ENCODE results near the gene IFITM1. TPM values are rescaled to one million over a fixed set of nuclear protein-coding genes. Genes with fewer than 3 reads are reported as not detected.

IFITM1 gene
- total RNA-seq, 4 donors from 2014 or later = 29.9 to 138 (median 112) TPM

DNA sequence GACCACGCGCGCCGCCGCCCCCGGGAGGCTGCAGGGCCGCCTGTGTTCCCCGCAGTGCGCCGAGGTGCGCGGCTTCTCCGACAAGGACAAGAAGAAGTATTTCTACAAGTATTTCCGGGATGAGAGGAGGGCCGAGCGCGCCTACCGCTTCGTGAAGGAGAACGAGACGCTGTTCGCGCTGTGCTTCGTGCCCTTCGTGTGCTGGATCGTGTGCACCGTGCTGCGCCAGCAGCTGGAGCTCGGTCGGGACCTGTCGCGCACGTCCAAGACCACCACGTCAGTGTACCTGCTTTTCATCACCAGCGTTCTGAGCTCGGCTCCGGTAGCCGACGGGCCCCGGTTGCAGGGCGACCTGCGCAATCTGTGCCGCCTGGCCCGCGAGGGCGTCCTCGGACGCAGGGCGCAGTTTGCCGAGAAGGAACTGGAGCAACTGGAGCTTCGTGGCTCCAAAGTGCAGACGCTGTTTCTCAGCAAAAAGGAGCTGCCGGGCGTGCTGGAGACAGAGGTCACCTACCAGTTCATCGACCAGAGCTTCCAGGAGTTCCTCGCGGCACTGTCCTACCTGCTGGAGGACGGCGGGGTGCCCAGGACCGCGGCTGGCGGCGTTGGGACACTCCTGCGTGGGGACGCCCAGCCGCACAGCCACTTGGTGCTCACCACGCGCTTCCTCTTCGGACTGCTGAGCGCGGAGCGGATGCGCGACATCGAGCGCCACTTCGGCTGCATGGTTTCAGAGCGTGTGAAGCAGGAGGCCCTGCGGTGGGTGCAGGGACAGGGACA lies 32.9 kb upstream of the IFITM1 start:
- Histone ChIP-seq H3K4me1 (peaks cover 0 to 32% (median 17%) of the 10 kb centered on the region in 3 donors), H3K27ac (no peak overlapping the region), H3K4me3 (peak overlapping the region in 1 of 2 donors; percentile 36), H3K36me3 (no peaks in the 10 kb centered on the region), H3K27me3 (peaks cover 88% of the 10 kb centered on the region), H3K9me3 (no peaks in the 10 kb centered on the region)
- no CpG with 5 or more reads among the region's 79 CpGs for WGBS, 2 donors (ENCODE audit: low coverage in 1 of 2)
- ATAC-seq = no peak
- TF ChIP-seq POLR2A (IDR thresholded peaks at IDR 0.05) = no peak
- TF ChIP-seq, protein P1, sequence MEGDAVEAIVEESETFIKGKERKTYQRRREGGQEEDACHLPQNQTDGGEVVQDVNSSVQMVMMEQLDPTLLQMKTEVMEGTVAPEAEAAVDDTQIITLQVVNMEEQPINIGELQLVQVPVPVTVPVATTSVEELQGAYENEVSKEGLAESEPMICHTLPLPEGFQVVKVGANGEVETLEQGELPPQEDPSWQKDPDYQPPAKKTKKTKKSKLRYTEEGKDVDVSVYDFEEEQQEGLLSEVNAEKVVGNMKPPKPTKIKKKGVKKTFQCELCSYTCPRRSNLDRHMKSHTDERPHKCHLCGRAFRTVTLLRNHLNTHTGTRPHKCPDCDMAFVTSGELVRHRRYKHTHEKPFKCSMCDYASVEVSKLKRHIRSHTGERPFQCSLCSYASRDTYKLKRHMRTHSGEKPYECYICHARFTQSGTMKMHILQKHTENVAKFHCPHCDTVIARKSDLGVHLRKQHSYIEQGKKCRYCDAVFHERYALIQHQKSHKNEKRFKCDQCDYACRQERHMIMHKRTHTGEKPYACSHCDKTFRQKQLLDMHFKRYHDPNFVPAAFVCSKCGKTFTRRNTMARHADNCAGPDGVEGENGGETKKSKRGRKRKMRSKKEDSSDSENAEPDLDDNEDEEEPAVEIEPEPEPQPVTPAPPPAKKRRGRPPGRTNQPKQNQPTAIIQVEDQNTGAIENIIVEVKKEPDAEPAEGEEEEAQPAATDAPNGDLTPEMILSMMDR (IDR thresholded peaks at IDR 0.05) = no peak
- TF ChIP-seq POLR2AphosphoS5 (IDR thresholded peaks at IDR 0.05) = no peak
- no peak for TF ChIP-seq EP300 (IDR thresholded peaks at IDR 0.05)

DNA sequence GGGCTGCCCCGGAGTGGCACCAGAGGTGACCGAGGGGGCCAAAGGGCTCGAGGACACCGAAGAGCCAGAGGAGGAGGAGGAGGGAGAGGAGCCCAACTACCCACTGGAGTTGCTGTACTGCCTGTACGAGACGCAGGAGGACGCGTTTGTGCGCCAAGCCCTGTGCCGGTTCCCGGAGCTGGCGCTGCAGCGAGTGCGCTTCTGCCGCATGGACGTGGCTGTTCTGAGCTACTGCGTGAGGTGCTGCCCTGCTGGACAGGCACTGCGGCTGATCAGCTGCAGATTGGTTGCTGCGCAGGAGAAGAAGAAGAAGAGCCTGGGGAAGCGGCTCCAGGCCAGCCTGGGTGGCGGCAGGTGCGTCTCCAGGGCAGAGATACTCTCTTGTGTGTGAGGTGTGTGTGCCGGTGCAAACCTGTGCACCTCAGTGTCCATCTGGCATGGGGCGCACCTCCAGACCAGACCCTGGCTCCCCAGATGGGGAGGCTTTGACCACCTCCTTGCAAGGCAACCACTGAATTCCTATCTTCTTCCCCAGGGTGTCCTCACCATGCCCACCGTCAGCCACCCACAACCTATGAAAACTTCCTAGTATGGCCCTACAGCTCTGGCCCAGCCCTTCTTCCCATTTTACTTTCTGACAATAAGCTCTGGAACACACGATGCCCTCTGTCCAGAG lies 32.2 kb upstream of the IFITM1 start:
- Histone ChIP-seq H3K27me3 (peaks cover 93% of the 10 kb centered on the region), H3K4me1 (peaks cover 0 to 32% (median 17%) of the 10 kb centered on the region in 3 donors), H3K36me3 (no peaks in the 10 kb centered on the region), H3K27ac (no peak overlapping the region), H3K4me3 (peak overlapping the region in 1 of 2 donors; percentile 36), H3K9me3 (no peaks in the 10 kb centered on the region)
- ATAC-seq = no peak
- 33 to 35% methylated on average over 14 to 15 of the region's 26 CpGs for WGBS, 2 donors (ENCODE audit: low coverage in 1 of 2)
- TF ChIP-seq POLR2AphosphoS5 (IDR thresholded peaks at IDR 0.05) (no peak), POLR2A (IDR thresholded peaks at IDR 0.05) (no peak), EP300 (IDR thresholded peaks at IDR 0.05) (no peak)
- TF ChIP-seq, protein P1 (IDR thresholded peaks at IDR 0.05) = no peak

DNA sequence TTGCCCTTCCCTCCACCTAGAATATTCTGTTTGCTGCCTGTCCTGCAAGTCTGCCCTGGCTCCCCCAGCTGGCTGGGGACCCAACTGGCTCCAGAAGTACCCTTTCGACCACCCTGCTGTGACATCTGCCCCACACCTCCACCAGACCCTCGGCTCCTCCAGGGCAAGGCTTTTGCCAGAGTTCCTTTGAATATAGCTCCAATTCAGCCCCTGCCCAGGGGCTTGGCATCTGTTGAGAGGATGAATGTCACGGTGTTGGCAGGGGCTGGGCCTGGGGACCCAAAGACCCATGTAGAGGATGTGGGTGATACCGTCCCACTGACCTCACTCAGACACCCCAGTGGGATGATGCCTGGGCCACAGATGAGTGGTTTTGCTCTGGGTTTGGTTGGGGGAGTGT lies 31.7 kb upstream of the IFITM1 start:
- TF ChIP-seq POLR2AphosphoS5 (IDR thresholded peaks at IDR 0.05) (no peak), EP300 (IDR thresholded peaks at IDR 0.05) (no peak), POLR2A (IDR thresholded peaks at IDR 0.05) (no peak)
- TF ChIP-seq, protein P1 (IDR thresholded peaks at IDR 0.05) = no peak
- H3K4me1 ChIP-seq = peaks cover 0 to 32% (median 17%) of the 10 kb centered on the region in 3 donors
- H3K27ac ChIP-seq = no peak overlapping the region
- 80% methylated on average over 1 of the region's 4 CpGs; no CpG with 5 or more reads in 1 of the 2 donors for WGBS, 2 donors (ENCODE audit: low coverage in 1 of 2)
- H3K36me3 ChIP-seq = no peaks in the 10 kb centered on the region
- ATAC-seq = no peak
- H3K27me3 ChIP-seq = peaks cover 97% of the 10 kb centered on the region
- no peaks in the 10 kb centered on the region for H3K9me3 ChIP-seq
- no peak overlapping the region for H3K4me3 ChIP-seq

DNA sequence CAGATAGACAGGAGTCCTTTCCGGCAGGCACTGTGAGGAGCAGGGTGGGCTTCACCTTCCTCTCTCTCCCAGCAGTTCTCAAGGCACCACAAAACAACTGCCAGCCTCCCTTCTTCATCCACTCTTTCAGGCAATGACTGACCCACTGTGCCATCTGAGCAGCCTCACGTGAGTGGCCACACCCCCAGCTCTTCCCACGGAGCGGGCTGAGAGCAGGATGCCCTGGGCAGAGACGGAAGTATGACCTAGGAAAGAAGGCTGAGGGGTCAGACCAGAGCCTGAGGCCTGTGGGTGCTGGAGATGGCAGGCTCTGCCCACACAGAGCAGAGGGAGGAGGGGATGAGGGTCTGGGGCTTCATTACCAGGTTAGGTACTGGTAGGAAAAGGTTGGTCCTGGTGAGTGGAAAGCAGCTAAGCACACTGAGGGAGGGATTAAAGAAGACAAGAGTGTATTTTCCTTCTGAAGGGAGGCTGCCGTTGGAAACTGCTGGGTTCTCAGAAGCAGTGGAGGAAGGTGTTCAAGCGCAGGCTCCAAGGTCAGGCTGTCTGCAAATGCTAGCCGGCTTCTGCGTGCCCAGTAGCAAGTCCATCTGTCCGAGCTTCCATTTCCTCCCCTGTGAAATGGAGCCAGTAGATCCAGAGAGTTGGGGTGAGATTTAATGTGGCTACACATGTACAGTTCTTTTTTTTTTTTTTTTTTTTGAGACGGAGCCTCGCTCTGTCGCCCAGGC lies 31.0 kb upstream of the IFITM1 start:
- no peak for ATAC-seq
- Histone ChIP-seq H3K4me3 (no peak overlapping the region), H3K27me3 (peaks cover 95% of the 10 kb centered on the region), H3K4me1 (peaks cover 0 to 34% (median 17%) of the 10 kb centered on the region in 3 donors), H3K9me3 (no peaks in the 10 kb centered on the region), H3K27ac (no peak overlapping the region), H3K36me3 (no peaks in the 10 kb centered on the region)
- TF ChIP-seq POLR2AphosphoS5 (IDR thresholded peaks at IDR 0.05) = no peak
- WGBS, 2 donors (ENCODE audit: low coverage in 1 of 2) = 55 to 68% methylated on average over 5 to 6 of the region's 13 CpGs

DNA sequence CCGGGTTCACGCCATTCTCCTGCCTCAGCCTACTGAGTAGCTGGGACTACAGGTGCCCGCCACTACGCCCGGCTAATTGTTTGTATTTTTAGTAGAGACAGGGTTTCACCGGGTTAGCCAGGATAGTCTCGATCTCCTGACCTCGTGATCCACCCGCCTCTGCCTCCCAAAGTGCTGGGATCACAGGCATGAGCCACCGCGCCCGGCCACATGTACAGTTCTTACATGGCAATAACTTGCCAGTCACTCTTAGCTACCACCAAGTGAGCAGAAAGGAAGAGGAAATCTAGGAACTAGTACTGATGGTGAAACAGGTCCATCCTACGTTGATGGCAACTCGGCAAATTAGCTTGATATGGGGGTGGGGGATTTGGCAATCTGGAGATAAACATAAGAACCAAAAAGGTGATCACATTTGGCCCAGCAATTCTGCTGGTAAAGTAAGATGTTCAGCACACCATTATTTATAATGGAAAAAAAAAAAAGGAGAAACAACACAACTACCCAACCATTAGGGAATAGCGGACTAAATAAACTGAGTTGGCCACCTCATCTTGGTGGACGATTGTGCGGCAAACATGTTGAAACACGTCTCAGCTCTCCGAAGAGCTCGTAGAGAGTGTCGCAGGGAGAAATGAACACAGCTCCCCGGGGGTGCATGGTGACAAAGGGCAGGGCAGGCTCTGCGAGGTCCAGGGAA lies 30.3 kb upstream of the IFITM1 start:
- Histone ChIP-seq H3K4me1 (peaks cover 0 to 41% (median 20%) of the 10 kb centered on the region in 3 donors), H3K9me3 (no peaks in the 10 kb centered on the region), H3K4me3 (no peak overlapping the region), H3K27me3 (peaks cover 90% of the 10 kb centered on the region), H3K27ac (no peak overlapping the region), H3K36me3 (no peaks in the 10 kb centered on the region)
- TF ChIP-seq POLR2A (IDR thresholded peaks at IDR 0.05) = no peak
- TF ChIP-seq, protein P1 (IDR thresholded peaks at IDR 0.05) = no peak
- no peak for TF ChIP-seq POLR2AphosphoS5 (IDR thresholded peaks at IDR 0.05)
- no peak for TF ChIP-seq EP300 (IDR thresholded peaks at IDR 0.05)
- ATAC-seq = no peak
- 63 to 70% methylated on average over 6 to 11 of the region's 23 CpGs for WGBS, 2 donors (ENCODE audit: low coverage in 1 of 2)
